ENCODE results near the gene CHN2. TPM values are rescaled to one million over a fixed set of nuclear protein-coding genes. Genes with fewer than 3 reads are reported as not detected.

The CHN2 gene
- total RNA-seq, 2 experiments from 2014 or later = 2.1 to 3.5 TPM

DNA sequence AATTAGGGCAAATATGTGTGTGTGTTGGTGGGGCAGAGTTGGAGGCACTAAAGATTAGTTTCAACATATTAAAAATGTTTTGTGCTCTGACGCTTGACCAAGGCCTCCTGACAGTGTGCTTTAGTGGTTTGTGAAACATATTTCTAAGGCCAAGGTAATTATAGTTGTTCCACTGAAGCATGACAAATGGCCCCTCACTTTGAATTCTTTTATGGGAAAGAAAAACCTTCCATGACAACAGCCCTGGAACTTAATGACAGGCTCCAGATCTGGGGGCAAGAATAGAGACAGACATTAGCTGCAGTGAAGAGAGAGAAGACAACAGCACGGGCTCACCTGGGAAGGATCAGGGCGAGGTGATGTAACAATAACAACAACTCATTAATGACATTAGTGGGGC is 155.8 kb downstream of the CHN2 start:
- Histone ChIP-seq H3K4me3 (ENCODE audit: low read length) (no peak overlapping the region), H3K36me3 (ENCODE audit: insufficient read depth, low read length) (no peaks in the 10 kb centered on the region), H3K4me1 (ENCODE audit: insufficient read depth, low read length) (no peaks in the 10 kb centered on the region), H3K27ac (ENCODE audit: low read depth in 1 of 2, low read length in 2 of 2) (no peak overlapping the region), H3K9me3 (ENCODE audit: control insufficient read depth in 1 of 2, insufficient read depth in 1 of 2, low read length in 2 of 2) (no peaks in the 10 kb centered on the region), H3K27me3 (ENCODE audit: control insufficient read depth in 1 of 2, insufficient read depth in 2 of 2, low read length in 2 of 2) (no peaks in the 10 kb centered on the region)
- DNase-seq (no peak), ATAC-seq (ENCODE audit: poor library complexity) (no peak)
- Mint-ChIP-seq H3K4me1 (ENCODE audit: low read depth) (no peaks in the 10 kb centered on the region), H3K27me3 (no peaks in the 10 kb centered on the region), H3K4me3 (no peak overlapping the region), H3K27ac (no peak overlapping the region), H3K36me3 (ENCODE audit: low read depth) (no peaks in the 10 kb centered on the region), H3K9me3 (no peaks in the 10 kb centered on the region)
- ChIA-PET POLR2A (no interaction called here), CTCF (no interaction called here)
- intact Hi-C loops (cut with DNase I, micrococcal nuclease) = no loop called here
- TF ChIP-seq, protein P1, sequence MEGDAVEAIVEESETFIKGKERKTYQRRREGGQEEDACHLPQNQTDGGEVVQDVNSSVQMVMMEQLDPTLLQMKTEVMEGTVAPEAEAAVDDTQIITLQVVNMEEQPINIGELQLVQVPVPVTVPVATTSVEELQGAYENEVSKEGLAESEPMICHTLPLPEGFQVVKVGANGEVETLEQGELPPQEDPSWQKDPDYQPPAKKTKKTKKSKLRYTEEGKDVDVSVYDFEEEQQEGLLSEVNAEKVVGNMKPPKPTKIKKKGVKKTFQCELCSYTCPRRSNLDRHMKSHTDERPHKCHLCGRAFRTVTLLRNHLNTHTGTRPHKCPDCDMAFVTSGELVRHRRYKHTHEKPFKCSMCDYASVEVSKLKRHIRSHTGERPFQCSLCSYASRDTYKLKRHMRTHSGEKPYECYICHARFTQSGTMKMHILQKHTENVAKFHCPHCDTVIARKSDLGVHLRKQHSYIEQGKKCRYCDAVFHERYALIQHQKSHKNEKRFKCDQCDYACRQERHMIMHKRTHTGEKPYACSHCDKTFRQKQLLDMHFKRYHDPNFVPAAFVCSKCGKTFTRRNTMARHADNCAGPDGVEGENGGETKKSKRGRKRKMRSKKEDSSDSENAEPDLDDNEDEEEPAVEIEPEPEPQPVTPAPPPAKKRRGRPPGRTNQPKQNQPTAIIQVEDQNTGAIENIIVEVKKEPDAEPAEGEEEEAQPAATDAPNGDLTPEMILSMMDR (IDR thresholded peaks at IDR 0.05) = no peak

GRCh38 chr7:29352041-29352440 is 157.5 kb downstream of the CHN2 start:
- H3K27me3 ChIP-seq (ENCODE audit: control insufficient read depth in 1 of 2, insufficient read depth in 2 of 2, low read length in 2 of 2) = no peaks in the 10 kb centered on the region
- Mint-ChIP-seq H3K4me1 (ENCODE audit: low read depth) (no peaks in the 10 kb centered on the region), H3K27ac (no peak overlapping the region), H3K9me3 (no peaks in the 10 kb centered on the region), H3K27me3 (no peaks in the 10 kb centered on the region), H3K4me3 (no peak overlapping the region), H3K36me3 (ENCODE audit: low read depth) (no peaks in the 10 kb centered on the region)
- TF ChIP-seq, protein P1 (IDR thresholded peaks at IDR 0.05) = no peak
- POLR2A ChIA-PET = no interaction called here
- intact Hi-C loops (cut with DNase I, micrococcal nuclease) = no loop called here
- no peak overlapping the region for H3K4me3 ChIP-seq (ENCODE audit: low read length)
- no peaks in the 10 kb centered on the region for H3K36me3 ChIP-seq (ENCODE audit: insufficient read depth, low read length)
- CTCF ChIA-PET = no interaction called here
- H3K27ac ChIP-seq (ENCODE audit: low read depth in 1 of 2, low read length in 2 of 2) = no peak overlapping the region
- ATAC-seq (ENCODE audit: poor library complexity) (no peak), DNase-seq (no peak)
- H3K9me3 ChIP-seq (ENCODE audit: control insufficient read depth in 1 of 2, insufficient read depth in 1 of 2, low read length in 2 of 2) = no peaks in the 10 kb centered on the region
- no peaks in the 10 kb centered on the region for H3K4me1 ChIP-seq (ENCODE audit: insufficient read depth, low read length)

- CTCF ChIA-PET = no interaction called here
- no peaks in the 10 kb centered on the region for H3K27me3 Mint-ChIP-seq
Observed at GRCh38 chr7:29353810-29354209, 159.2 kb downstream of the CHN2 start.

More at GRCh38 chr7:29353810-29354209, 159.2 kb downstream of the CHN2 start:
- POLR2A ChIA-PET = no interaction called here
- TF ChIP-seq, protein P1 (IDR thresholded peaks at IDR 0.05) = no peak
- Mint-ChIP-seq H3K9me3 (no peaks in the 10 kb centered on the region), H3K36me3 (ENCODE audit: low read depth) (no peaks in the 10 kb centered on the region), H3K4me3 (no peak overlapping the region), H3K27ac (no peak overlapping the region), H3K4me1 (ENCODE audit: low read depth) (no peaks in the 10 kb centered on the region)
- no peak overlapping the region for H3K27ac ChIP-seq (ENCODE audit: low read depth in 1 of 2, low read length in 2 of 2)
- ATAC-seq (ENCODE audit: poor library complexity) (no peak), DNase-seq (no peak)
- H3K36me3 ChIP-seq (ENCODE audit: insufficient read depth, low read length) = no peaks in the 10 kb centered on the region
- no peaks in the 10 kb centered on the region for H3K4me1 ChIP-seq (ENCODE audit: insufficient read depth, low read length)
- H3K4me3 ChIP-seq (ENCODE audit: low read length) = no peak overlapping the region
- intact Hi-C loops (cut with DNase I, micrococcal nuclease) = no loop called here
- no peaks in the 10 kb centered on the region for H3K9me3 ChIP-seq (ENCODE audit: control insufficient read depth in 1 of 2, insufficient read depth in 1 of 2, low read length in 2 of 2)
- H3K27me3 ChIP-seq (ENCODE audit: control insufficient read depth in 1 of 2, insufficient read depth in 2 of 2, low read length in 2 of 2) = no peaks in the 10 kb centered on the region

All from CD4-positive, alpha-beta T cell (primary cell).